ENCODE measurements around the gene CCSER1.

- TF ChIP-seq CTCF (IDR thresholded peaks at IDR 0.05): no peak
- no peak for TF ChIP-seq POLR2A (IDR thresholded peaks at IDR 0.05)
Measured at GRCh38 chr4:91422011-91422410, 1294.8 kb downstream of the CCSER1 start.
